H9 (cell line): ENCODE measurements around the gene GGT6. TPM values are rescaled to one million over a fixed set of nuclear protein-coding genes. Genes with fewer than 3 reads are reported as not detected.

Experiments used
- DNase-seq: peaks from one replicate; pipeline ENCODE4 v3.0.0-alpha.2; 2017
- H2AFZ ChIP-seq: one replicate; pipeline ENCODE4 v1.6.1; 2013; ENCODE audit warnings: mild to moderate bottlenecking, low read length, control low read depth, moderate library complexity
- H2AK5ac ChIP-seq: 2 replicates; pipeline ENCODE4 v1.6.1; 2013; ENCODE audit warnings: low read length, control low read depth, mixed read lengths; ENCODE audit not compliant: insufficient read length
- H2BK120ac ChIP-seq: one replicate; pipeline ENCODE4 v1.6.1; 2013; ENCODE audit warnings: low read depth, mild to moderate bottlenecking, low read length, control low read depth, inconsistent platforms; ENCODE audit not compliant: poor library complexity, severe bottlenecking
- H2BK12ac ChIP-seq: 2 replicates; pipeline ENCODE4 v1.6.1; 2013; ENCODE audit warnings: low read length, control low read depth, mixed read lengths, low read depth; ENCODE audit not compliant: insufficient read length
- H2BK15ac ChIP-seq: 2 replicates; pipeline ENCODE4 v1.6.1; 2013; ENCODE audit warnings: low read depth, low read length, control low read depth
- H2BK20ac ChIP-seq: one replicate; pipeline ENCODE4 v1.6.1; 2013; ENCODE audit warnings: low read depth, mild to moderate bottlenecking, low read length, control low read depth, inconsistent platforms; ENCODE audit not compliant: poor library complexity, severe bottlenecking
- H2BK5ac ChIP-seq: 2 replicates; pipeline ENCODE4 v1.6.1; 2013; ENCODE audit warnings: low read length, control low read depth, mixed read lengths; ENCODE audit not compliant: insufficient read length
- H3K14ac ChIP-seq: 2 replicates; pipeline ENCODE4 v1.6.1; 2013; ENCODE audit warnings: low read length, control low read depth; ENCODE audit not compliant: insufficient read depth
- H3K18ac ChIP-seq: 2 replicates; pipeline ENCODE4 v1.6.1; 2013; ENCODE audit warnings: low read depth, mild to moderate bottlenecking, mixed read lengths, low read length, control low read depth; ENCODE audit not compliant: insufficient read length
- H3K23ac ChIP-seq: 2 replicates; pipeline ENCODE4 v1.6.1; 2013; ENCODE audit warnings: low read length, control low read depth, mixed read lengths, low read depth; ENCODE audit not compliant: insufficient read length
- H3K23me2 ChIP-seq: 2 replicates; pipeline ENCODE4 v1.6.1; 2013; ENCODE audit warnings: low read depth, mild to moderate bottlenecking, mixed read lengths, low read length, control low read depth; ENCODE audit not compliant: insufficient read length, poor library complexity, severe bottlenecking
- H3K27ac ChIP-seq: 2 replicates; pipeline ENCODE4 v1.5.1; 2013; ENCODE audit warnings: low read length, control low read depth, mixed read lengths, low read depth; ENCODE audit not compliant: insufficient read length
- H3K27me3 ChIP-seq: 2 replicates; pipeline ENCODE4 v1.6.1; 2013; ENCODE audit warnings: low read length, control low read depth, inconsistent platforms; ENCODE audit not compliant: insufficient read depth
- H3K4ac ChIP-seq: 2 replicates; pipeline ENCODE4 v1.6.1; 2013; ENCODE audit warnings: low read depth, mild to moderate bottlenecking, control low read depth, inconsistent platforms, low read length, moderate library complexity
- H3K4me1 ChIP-seq: 2 replicates; pipeline ENCODE4 v1.6.1; 2013; ENCODE audit warnings: low read length, control low read depth, inconsistent platforms; ENCODE audit not compliant: insufficient read depth
- H3K4me2 ChIP-seq: 2 replicates; pipeline ENCODE4 v1.6.1; 2013; ENCODE audit warnings: low read length, control low read depth, mixed read lengths; ENCODE audit not compliant: insufficient read length, insufficient read depth
- H3K56ac ChIP-seq: 2 replicates; pipeline ENCODE4 v1.6.1; 2013; ENCODE audit warnings: low read depth, mild to moderate bottlenecking, mixed read lengths, low read length, control low read depth; ENCODE audit not compliant: insufficient read length
- H3K79me1 ChIP-seq: 2 replicates; pipeline ENCODE4 v1.6.1; 2013; ENCODE audit warnings: low read depth, mild to moderate bottlenecking, moderate library complexity, low read length, control low read depth, inconsistent platforms; ENCODE audit not compliant: insufficient read depth, poor library complexity, severe bottlenecking
- H3K79me2 ChIP-seq: 2 replicates; pipeline ENCODE4 v1.6.1; 2013; ENCODE audit warnings: low read length, control low read depth, inconsistent platforms; ENCODE audit not compliant: insufficient read depth
- H3K9ac ChIP-seq: 2 replicates; pipeline ENCODE4 v1.6.1; 2013; ENCODE audit warnings: low read length, control low read depth, mixed read lengths; ENCODE audit not compliant: insufficient read length; ENCODE audit errors: extremely low read depth
- H3K9me3 ChIP-seq: one replicate; pipeline ENCODE4 v1.6.1; 2013; ENCODE audit warnings: low read depth, low read length, inconsistent platforms; ENCODE audit not compliant: control insufficient read depth
- H3T11ph ChIP-seq: one replicate; pipeline ENCODE4 v1.6.1; 2013; ENCODE audit warnings: mild to moderate bottlenecking, low read length, control low read depth, inconsistent platforms
- H4K20me1 ChIP-seq: one replicate; pipeline ENCODE4 v1.6.1; 2013; ENCODE audit not compliant: control insufficient read depth, insufficient read length, insufficient read depth
- H4K5ac ChIP-seq: 2 replicates; pipeline ENCODE4 v1.6.1; 2013; ENCODE audit warnings: low read depth, mild to moderate bottlenecking, mixed read lengths, low read length, control low read depth; ENCODE audit not compliant: insufficient read length
- H4K8ac ChIP-seq: replicated peaks from 2 replicates; pipeline ENCODE4 v1.6.1; 2013; ENCODE audit warnings: low read length, control low read depth, mixed read lengths, low read depth; ENCODE audit not compliant: insufficient read length
- H4K91ac ChIP-seq: 2 replicates; pipeline ENCODE4 v1.6.1; 2013; ENCODE audit warnings: low read depth, mild to moderate bottlenecking, moderate library complexity, mixed read lengths, low read length, control low read depth; ENCODE audit not compliant: insufficient read length
- H3K27ac Mint-ChIP-seq, 3 experiments: 2 replicates in 2 of 3; 3 replicates in 1 of 3; pipeline ENCODE4 v1.8.0; 2020 to 2021; ENCODE audit warnings: mixed read lengths in 3 of 3, mild to moderate bottlenecking in 1 of 3, moderate library complexity in 1 of 3
- H3K27me3 Mint-ChIP-seq: 2 replicates; pipeline ENCODE4 v1.8.0; 2021; ENCODE audit warnings: low read depth, mild to moderate bottlenecking, moderate library complexity, mixed read lengths
- H3K36me3 Mint-ChIP-seq, 3 experiments: 2 replicates in 2 of 3; 3 replicates in 1 of 3; pipeline ENCODE4 v1.8.0; 2020 to 2021; ENCODE audit warnings: low read depth in 3 of 3, mixed read lengths in 3 of 3; ENCODE audit not compliant: insufficient read depth in 1 of 3
- H3K4me1 Mint-ChIP-seq, 2 experiments: 2 replicates each; pipeline ENCODE4 v1.8.0; 2020; ENCODE audit warnings: mixed read lengths in 2 of 2
- H3K4me3 Mint-ChIP-seq, 2 experiments: 2 replicates in 1 of 2; 3 replicates in 1 of 2; pipeline ENCODE4 v1.8.0; 2020 to 2021; ENCODE audit warnings: mild to moderate bottlenecking in 2 of 2, mixed read lengths in 2 of 2, moderate library complexity in 1 of 2
- H3K9me3 Mint-ChIP-seq, 2 experiments: 2 replicates in 1 of 2; 3 replicates in 1 of 2; pipeline ENCODE4 v1.8.0; 2020; ENCODE audit warnings: mild to moderate bottlenecking in 2 of 2, mixed read lengths in 2 of 2, moderate library complexity in 1 of 2
- CTCF ChIP-seq: fragments of 200-600 bp; sonication (generic); conservative IDR thresholded peaks from 3 replicates; pipeline ENCODE4 v1.8.0; 2021; ENCODE audit warnings: antibody characterized with exemption, mild to moderate bottlenecking
- WGBS: extraction: QIAGEN DNeasy Blood & Tissue Kit; methylation state at CpG from one replicate; pipeline ENCODE4 v1.1.7; 2013; ENCODE audit warnings: missing lambda C conversion rate, low lambda C conversion rate, mixed read lengths; ENCODE audit not compliant: insufficient read length; ENCODE audit errors: extremely low coverage; 5-methylcytosine and 5-hydroxymethylcytosine counted together
- total RNA-seq: library from RNA; stranded (reverse); gene quantifications from 2 replicates; pipeline ENCODE4 v1.2.1, GENCODE V29; 2021

Gene GGT6
- total RNA-seq, 1 experiment from 2014 or later, result 0.17 TPM

- Histone ChIP-seq H3T11ph (no peak overlapping the region), H2BK20ac (no peak overlapping the region), H2AK5ac (no peak overlapping the region), H2BK120ac (no peak overlapping the region), H3K79me2 (no peaks in the 10 kb centered on the region), H3K9ac (no peak overlapping the region), H3K56ac (no peak overlapping the region), H2BK12ac (no peak overlapping the region), H2AFZ (no peak overlapping the region), H4K8ac (no peak overlapping the region), H3K18ac (no peak overlapping the region), H3K27me3 (no peaks in the 10 kb centered on the region), H4K91ac (no peak overlapping the region), H2BK5ac (no peak overlapping the region), H4K5ac (no peak overlapping the region), H3K4me1 (no peaks in the 10 kb centered on the region), H3K4ac (no peak overlapping the region), H3K79me1 (no peaks in the 10 kb centered on the region), H3K14ac (no peak overlapping the region; the same call in 1 of the 2 replicates), H3K9me3 (no peaks in the 10 kb centered on the region), H3K23me2 (no peaks in the 10 kb centered on the region), H3K23ac (no peak overlapping the region), H3K4me2 (no peak overlapping the region), H2BK15ac (no peak overlapping the region), H3K27ac (no peak overlapping the region), H4K20me1 (no peaks in the 10 kb centered on the region)
- no peak overlapping the region; a peak in 2 of 7 replicates for H3K27ac Mint-ChIP-seq
- peaks cover 7 to 20% of the 10 kb centered on the region in 2 experiments for H3K4me1 Mint-ChIP-seq
- no peak overlapping the region for H3K4me3 Mint-ChIP-seq
- peaks cover 26% of the 10 kb centered on the region for H3K27me3 Mint-ChIP-seq
- no peak for DNase-seq
- H3K36me3 Mint-ChIP-seq, result no peaks in the 10 kb centered on the region
- no peak for TF ChIP-seq CTCF
- no peaks in the 10 kb centered on the region; a peak in 1 of 5 replicates for H3K9me3 Mint-ChIP-seq
- no CpG with 5 or more reads among the region's 10 CpGs for WGBS
Observed at GRCh38 chr17:4511199-4511932, 49.0 kb downstream of the GGT6 start.
